HL-60 (cell line): Measurements from ENCODE around the gene SMAD6.

ENCODE experiments used
- GABPA ChIP-seq: IDR thresholded peaks from 2 replicates; pipeline ENCODE4 v1.6.1; 2012; ENCODE audit warnings: low read depth
- POLR2AphosphoS5 ChIP-seq: IDR thresholded peaks from 2 replicates; pipeline ENCODE4 v1.6.1; 2012; ENCODE audit warnings: low read depth
- SPI1 ChIP-seq: IDR thresholded peaks from 2 replicates; pipeline ENCODE4 v1.6.1; 2012; ENCODE audit warnings: low read depth, mild to moderate bottlenecking, borderline replicate concordance
- TF ChIP-seq, protein P1 (sequence below): IDR thresholded peaks from one replicate; pipeline ENCODE4 v1.5.1; 2011; ENCODE audit warnings: low read length, control low read depth, inconsistent platforms; ENCODE audit not compliant: insufficient read depth
- TF ChIP-seq, protein P2 (sequence below): IDR thresholded peaks from 2 replicates; pipeline ENCODE4 v1.6.1; 2012; ENCODE audit warnings: low read depth; ENCODE audit not compliant: insufficient replicate concordance

GRCh38 chr15:66723826-66724731 is 22.0 kb downstream of the SMAD6 start:
- TF ChIP-seq POLR2AphosphoS5 (no peak), GABPA (no peak), SPI1 (no peak)
- TF ChIP-seq, protein P1, sequence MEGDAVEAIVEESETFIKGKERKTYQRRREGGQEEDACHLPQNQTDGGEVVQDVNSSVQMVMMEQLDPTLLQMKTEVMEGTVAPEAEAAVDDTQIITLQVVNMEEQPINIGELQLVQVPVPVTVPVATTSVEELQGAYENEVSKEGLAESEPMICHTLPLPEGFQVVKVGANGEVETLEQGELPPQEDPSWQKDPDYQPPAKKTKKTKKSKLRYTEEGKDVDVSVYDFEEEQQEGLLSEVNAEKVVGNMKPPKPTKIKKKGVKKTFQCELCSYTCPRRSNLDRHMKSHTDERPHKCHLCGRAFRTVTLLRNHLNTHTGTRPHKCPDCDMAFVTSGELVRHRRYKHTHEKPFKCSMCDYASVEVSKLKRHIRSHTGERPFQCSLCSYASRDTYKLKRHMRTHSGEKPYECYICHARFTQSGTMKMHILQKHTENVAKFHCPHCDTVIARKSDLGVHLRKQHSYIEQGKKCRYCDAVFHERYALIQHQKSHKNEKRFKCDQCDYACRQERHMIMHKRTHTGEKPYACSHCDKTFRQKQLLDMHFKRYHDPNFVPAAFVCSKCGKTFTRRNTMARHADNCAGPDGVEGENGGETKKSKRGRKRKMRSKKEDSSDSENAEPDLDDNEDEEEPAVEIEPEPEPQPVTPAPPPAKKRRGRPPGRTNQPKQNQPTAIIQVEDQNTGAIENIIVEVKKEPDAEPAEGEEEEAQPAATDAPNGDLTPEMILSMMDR = no peak
- TF ChIP-seq, protein P2, sequence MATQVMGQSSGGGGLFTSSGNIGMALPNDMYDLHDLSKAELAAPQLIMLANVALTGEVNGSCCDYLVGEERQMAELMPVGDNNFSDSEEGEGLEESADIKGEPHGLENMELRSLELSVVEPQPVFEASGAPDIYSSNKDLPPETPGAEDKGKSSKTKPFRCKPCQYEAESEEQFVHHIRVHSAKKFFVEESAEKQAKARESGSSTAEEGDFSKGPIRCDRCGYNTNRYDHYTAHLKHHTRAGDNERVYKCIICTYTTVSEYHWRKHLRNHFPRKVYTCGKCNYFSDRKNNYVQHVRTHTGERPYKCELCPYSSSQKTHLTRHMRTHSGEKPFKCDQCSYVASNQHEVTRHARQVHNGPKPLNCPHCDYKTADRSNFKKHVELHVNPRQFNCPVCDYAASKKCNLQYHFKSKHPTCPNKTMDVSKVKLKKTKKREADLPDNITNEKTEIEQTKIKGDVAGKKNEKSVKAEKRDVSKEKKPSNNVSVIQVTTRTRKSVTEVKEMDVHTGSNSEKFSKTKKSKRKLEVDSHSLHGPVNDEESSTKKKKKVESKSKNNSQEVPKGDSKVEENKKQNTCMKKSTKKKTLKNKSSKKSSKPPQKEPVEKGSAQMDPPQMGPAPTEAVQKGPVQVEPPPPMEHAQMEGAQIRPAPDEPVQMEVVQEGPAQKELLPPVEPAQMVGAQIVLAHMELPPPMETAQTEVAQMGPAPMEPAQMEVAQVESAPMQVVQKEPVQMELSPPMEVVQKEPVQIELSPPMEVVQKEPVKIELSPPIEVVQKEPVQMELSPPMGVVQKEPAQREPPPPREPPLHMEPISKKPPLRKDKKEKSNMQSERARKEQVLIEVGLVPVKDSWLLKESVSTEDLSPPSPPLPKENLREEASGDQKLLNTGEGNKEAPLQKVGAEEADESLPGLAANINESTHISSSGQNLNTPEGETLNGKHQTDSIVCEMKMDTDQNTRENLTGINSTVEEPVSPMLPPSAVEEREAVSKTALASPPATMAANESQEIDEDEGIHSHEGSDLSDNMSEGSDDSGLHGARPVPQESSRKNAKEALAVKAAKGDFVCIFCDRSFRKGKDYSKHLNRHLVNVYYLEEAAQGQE = no peak
